HG03196 (cell line): ENCODE results near the gene VASN.
"Not testable (repeated sequence)": the region's sequence is repeated elsewhere in the genome, so short reads cannot be mapped to it uniquely, and the experiment has no call there.

Experiments used
- ATAC-seq: cut with Tn5 transposase; IDR thresholded peaks from one replicate; pipeline ENCODE4 v1.9.1; 2021; ENCODE audit not compliant: unreplicated experiment

VASN gene

DNA sequence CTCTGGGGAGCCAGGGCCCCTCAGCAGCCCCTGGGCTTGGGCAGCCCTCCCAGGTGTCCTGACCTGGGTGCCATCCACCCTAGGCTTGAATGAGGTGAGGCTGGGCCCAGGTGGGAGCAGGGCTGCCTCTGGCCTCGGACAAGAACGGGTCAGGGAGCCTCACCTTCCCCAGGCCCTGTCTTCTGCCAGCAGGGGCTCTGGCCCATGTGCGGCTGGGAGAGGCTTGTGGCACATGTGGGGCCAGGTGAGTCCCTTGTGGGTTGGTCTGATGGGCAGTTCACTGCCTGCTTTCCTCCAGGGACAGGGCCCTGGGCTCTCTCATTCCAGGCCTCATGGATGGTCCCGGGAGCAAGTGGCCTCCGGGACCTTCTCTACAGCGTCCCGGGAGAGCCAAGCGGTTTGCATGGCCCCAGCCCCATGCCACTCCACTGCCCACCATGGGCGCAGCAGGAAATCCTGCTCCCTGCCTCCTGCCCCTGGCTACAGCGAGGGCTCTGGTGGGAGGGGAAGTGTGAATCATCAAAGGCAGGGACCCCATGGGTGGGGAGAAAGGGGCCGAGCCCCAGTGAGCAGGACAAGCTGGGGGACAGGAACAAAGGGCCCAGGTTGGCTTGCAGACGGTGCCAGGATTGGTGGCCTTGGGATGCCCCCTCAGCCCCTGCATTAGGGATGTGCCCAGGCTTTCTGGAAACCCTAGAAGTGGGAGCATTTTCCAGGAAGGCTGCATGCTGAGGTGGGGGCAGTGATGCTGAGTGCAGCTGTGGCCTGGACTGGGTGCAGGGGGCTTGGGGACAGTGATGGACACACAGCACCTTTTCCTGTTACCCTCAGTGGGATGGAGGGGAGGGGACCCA is 12.2 kb downstream of the VASN start:
- no peak for ATAC-seq

DNA sequence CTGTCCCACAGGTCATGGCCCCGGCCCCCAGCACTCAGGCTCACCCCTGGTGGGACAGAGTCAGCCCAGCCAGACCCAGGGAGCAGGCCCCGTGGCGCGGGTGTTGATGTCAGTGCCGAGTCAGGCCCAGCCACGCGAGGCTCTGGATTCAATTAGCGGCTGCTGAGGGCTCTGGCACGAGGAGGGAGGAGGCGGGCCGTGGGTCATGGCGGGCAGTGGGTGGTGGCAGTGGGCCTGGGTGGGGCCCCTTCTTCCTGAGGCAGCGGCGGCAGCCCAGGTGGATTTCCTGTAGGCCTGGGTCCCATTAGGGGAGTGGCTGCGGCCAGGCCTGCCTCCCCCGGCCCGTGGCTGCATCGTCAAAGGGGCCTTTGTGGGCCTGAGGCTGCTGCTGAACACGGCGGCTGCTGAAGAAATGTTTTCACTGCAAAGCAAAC is 12.9 kb downstream of the VASN start:
- ATAC-seq = no peak

DNA sequence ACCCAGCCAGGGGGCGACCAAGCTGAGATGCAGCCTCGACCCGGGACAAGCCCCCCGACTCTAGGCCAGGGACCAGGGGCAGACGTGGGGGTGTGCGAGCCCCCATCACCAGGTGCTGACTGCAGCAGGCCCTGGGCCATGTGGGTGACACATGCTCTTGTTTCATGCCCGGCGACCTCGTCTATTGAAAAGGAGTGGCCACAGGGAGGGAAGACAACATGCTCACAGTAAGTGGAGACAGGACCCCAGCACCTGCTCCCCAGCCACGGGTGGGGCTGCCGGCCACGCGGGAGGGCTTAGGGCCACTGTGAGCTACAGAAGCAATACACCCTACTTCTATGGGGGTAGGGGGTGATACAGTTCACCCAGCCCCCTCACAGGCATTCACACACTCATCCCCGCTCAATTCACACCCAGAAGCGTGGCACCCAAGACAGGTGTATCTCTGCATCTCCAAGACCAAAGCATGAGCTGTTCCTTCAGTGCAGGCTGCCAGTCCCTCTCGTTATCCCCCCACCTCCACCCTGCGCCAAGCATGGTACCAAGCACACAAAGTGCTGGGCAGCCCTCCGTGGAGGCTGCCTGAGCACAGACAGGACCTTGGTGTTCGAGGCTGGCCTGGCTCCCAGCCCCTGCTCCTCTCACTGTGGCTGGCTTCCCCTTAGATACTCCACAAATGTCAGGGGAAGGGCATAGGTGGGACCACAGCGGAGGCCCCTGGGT is 13.6 kb downstream of the VASN start:
- no peak for ATAC-seq

DNA sequence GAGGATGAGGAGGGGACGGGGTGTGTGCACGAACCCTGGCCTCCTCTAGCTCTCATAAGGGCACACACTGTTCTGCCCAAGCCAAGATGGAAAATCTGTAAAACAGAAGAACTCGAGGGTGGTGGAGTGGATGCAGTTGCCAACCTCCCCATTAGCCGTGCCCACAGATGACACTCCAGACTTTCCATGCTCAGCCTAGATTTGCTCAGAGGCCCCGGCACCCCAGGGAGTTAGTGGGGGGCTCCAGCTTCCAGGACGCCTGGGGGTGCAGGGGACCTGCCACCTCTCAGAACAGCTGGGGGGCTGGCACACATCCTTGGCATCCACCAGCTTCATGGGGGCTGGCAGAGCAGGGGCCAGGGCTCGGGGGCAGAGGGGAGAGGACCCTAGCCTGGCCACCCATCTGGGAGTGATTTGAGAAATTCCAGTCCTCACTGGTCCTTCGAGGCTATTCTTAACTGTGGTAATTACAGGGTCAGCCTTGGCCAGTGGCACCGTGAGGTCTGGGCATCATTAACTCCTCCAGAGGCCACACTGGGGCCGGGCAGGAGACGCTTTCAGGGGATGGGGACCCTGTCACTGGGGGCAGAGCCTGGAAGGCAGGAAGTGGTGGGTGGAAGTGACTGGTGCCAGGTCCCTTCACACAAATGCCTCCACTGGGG is 14.3 kb downstream of the VASN start:
- no peak for ATAC-seq

DNA sequence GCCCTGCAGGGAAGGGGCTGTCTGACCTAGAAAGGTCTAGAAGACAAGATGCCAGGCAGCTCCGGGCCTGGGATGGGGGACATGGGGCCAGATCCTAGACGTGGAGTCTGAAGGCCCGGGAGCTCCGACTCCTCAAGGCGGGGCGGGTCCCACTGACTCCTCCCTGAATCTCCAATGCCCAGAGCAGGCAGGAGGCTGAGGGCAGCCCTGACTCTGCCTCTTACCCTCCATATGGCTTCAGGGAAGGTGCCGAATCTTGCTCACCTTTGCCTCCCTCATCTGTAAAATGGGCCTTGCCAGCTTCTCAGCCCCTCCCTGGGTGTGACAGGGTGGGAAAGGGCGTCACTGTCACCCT is 14.8 kb downstream of the VASN start:
- ATAC-seq = no peak

DNA sequence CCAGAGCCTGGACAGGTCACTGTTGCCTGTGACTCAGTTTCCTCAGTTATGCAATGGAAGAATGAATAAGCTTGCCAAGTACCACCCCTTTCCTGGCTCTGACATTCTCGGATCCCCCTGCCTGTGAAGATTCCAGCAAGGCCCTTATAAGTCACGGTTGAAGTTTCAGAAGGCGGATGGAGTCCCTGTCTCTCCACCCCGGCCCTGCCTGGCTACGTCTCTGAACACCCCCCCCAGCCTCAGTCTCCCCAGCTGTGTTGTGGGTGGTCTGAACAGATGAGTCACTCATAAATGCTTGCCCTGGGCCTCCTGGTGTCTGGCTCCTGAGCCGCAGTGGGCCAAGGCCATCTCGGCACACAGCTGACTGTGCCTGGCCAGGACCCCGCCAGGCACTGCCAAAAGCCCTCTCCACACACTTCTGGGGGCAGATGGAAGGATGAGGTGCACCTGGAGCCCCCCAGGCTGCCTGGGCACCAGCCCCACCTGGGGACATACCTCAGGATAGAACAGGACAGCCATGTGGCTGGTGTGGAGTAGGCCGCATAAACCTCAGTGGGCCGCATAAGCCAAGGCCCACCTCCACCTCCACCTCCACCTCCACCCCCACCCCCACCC is 15.4 kb downstream of the VASN start:
- no peak for ATAC-seq

DNA sequence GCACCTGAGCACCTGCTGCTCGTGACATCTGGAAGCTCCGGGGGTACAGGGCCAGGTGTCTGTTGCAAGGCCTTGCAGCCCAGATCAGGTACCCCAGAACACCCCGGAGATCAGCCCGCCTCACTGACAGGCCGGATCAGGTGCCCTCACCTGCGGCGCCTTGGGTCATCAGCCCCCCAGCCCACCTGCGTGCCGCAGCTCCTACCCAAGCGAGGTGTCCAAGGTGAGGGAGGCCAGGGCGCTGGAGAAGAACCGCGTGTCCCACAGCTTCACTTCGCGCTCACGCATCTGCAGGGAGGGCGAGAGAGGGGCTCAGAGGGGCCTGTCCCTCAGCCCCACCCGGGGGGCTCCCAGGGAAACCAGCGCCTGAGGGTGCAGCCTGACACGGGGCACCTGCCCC is 16.1 kb downstream of the VASN start:
- ATAC-seq = no peak

DNA sequence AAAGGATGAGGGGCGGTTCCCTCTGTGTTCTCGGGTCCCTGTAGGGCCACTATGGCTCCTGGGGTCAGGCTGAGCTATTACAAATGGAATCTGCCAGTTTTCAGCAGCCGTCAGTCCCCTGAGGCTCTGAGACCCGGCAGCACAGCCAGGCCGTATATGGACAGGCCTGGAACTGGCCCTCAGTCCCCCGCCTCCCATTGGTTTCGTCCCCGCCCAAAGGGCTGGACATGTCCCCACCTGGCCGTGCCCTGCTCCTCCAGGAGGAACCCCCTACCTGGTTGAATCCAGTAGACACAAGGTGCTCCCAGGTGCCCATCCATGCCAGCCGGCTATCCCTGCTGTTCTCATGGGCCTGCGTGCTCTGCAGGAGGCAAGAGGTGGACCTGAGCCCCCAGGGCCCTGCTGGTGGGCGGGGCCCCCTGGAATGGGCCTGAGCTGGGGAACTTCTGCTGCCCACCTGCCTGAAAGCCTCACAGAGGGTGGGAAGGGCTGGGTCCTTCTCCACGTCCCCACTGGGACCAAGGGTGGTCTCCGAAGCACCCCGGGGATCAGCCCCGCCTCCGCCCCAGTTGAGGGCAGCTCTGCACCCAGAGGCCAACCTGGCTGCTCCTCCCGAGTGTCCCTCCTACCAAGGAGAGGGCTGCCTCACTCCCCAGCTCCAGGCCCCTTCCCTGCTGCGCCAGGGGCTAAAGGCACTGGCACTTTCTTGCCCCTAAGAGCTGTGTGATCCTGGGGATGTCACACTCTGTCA is 16.8 kb downstream of the VASN start:
- ATAC-seq = no peak

DNA sequence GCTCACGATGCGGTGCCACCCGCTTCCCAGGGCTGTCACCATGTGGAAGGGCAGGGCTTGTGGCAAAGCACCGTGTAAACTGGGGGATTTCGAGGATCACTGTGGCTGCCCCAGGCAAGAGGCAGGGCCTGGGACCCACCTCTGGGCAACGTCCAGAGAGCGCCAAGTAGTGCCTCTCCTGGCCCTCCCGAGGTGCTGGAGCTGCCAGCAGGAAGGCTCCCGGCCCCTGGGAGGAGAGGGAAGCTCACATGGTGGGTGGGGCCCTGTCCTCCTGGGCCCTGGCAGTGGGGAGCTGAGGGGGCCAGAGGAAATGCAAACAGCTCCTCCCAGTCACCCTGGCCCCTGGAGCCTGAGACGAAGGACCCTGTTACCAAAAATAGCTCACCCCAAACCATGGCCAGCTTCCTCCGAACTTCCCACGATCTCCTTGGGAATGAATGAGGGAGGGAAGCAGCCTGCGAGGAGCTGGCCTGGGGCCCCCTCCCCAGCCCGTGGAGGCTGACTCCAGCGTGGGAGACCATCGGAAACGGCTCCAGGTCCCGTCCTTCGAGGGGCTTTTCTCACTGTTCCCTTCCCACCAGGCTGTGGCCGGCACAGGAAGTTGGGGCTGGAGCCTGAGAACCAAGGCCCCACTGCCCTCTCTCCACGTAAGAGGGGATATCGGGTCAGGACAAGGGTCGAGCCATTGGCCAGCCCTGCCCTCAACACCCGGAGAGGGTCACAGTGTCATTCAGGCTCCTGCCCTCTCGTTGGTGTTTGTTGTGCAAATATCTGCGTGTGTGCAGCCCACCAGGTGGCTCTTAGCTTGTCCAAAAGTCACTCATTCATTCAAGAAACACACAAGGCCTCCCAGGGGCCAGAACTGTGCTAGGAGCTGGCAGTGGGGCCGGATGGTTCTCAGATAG is 17.7 kb downstream of the VASN start:
- ATAC-seq = no peak

DNA sequence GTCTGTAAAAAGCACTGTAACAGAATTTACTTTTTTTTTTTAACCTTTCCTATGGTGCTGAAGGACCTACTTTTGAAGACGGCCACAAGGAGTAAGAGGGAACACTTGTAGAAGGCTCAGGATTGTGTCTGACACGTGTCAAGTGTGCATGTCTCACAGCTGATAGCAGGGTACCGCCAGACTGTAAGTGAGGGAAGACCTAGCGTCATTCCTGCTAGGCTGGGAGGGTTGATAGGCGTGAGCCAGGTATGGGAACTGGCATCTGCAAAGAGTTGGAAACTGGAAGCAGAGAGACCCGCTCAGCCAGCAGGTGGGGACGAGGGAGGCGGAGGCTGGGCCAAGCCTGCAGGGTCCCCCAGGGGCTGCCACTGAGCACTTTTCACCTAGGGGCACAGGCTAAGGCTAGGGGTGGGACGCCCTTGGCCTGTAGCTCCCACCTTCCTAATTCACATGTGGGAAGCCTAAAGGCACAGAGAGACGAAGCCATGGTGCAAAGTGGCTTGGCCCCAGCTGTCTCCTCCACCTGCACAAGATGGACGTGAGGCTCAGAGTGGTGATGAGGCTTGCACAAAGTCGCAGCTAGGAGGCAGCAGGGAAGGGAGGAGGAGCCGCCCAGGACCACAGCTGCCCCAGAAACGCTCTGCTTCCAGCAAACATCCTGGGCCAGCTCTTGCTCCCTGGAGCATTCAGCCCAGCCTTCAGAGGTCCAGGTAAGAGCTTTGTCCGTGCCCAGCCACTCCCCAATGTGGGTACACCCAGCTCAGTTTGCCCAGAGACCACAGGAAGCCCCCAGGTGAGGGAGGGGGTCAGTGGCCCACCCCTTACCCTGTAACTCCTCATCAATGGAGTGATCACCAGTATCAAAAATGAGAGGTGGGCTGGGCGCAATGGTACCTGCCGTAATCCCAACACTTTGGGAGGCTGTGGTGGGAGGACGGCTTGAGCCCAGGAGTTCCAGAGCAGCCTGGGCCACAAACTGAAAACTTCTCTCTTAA is 18.9 kb downstream of the VASN start:
- ATAC-seq = no peak

DNA sequence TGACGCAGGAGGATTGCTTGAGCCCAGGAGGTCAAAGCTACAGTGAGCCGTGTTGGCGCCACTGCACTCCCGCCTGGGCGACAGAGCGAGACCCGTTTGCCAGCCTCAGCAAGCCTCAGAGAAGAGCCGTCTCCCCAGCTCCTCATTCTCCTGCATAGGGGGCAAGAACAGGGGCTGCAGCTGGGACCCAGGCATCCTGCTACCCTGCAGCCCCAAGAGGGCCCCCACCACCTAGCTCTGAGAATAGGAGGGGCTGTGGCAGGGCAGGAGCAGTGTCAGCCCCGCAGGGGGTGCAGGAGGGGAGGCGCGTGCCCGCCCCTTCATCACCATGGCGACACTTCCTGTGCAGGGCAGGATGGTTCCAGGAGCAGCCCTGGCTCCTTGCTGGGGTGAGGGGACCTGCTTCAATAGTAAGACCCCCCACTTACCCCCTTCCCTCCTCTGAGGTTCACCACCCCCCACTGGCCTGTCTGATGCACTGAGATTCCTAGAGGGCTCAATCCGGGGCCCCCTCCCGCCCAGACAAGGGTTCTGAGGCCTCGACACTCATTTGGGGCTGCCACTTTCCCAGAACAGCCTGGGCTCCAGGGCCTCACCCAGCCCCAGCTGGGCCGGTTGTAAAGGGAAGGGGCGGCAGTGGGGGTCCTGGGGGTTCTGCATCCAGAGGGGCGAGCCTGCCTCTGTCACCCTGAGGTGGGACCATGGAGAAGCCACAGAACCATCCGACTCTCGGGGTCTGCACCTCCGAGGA is 20.2 kb downstream of the VASN start:
- no peak for ATAC-seq

DNA sequence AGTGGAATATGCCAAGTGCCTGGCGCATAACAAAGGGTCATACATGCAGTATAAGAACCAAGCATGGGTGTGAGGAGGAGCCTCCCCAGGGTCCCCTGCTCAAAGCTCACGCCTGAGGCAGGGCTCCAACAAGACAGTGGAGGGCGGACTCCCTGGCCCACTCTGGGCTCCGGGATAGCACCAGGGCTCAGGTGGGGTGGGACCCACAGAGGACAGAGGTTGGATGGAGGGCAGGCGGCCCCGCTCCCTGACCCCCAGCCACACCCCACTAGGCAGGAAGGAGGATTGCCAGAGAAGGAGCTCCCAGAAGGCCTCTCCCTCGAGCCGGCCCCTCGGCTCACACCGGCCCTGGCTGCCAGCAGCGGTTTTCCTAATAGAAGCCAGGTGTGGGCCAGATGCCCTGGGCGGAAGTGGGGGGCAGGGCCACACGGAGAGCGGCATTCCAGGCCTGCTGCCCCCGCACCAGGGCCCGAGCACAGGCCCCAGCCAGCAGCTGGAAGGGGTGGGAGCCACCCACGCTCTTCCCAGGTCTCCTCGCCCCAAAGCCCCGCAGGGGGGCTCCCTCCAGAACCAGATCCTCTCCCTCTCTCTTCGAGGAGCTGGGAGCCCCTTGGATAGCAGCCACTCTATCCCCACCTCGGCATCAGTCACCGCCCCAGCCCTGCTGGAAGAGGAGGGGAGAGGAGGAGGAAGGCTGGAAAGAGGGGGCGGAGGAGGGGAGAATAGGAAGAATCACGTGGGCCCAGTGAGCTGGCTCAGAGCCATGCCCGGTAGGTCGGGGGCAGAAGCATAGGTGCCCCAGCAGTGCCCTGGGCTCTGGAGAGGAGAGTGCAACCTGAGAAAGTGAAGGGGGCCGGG is 21.0 kb downstream of the VASN start:
- ATAC-seq = no peak

DNA sequence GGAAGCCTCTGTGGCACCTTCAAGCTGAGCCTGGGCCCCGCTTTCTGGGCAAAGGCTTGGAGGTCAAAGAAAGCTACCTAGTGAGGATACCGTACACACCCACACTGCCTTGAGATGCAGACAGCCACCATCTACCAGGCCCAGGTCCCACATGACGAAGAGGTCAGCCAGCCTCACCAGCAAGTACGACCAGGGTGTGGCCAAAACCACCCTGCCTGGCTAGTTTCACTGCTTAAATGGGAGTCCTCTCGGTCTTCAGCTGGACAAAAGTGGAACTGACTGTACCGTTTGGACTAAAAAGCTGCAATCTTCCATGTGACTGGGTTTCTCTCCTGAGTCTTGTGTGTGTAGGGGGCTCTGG is 21.6 kb downstream of the VASN start:
- ATAC-seq = no peak

DNA sequence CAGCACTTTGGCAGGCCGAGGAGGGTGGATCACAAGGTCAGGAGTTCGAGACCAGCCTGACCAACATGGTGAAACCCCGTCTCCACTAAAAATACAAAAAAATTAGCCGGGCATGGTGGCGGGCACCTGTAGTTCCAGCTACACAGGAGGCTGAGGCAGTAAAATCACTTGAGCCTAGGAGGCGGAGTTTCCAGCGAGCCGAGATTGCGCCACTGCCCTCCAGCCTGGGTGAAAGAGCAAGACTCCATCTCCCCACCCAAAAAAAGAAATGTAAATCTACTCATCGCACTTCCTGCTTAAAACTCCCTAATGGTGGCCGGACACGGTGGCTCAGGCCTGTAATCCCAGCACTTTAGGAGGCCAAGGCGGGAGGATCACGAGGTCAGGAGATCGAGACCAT is 22.2 kb downstream of the VASN start:
- not testable (repeated sequence) for ATAC-seq

DNA sequence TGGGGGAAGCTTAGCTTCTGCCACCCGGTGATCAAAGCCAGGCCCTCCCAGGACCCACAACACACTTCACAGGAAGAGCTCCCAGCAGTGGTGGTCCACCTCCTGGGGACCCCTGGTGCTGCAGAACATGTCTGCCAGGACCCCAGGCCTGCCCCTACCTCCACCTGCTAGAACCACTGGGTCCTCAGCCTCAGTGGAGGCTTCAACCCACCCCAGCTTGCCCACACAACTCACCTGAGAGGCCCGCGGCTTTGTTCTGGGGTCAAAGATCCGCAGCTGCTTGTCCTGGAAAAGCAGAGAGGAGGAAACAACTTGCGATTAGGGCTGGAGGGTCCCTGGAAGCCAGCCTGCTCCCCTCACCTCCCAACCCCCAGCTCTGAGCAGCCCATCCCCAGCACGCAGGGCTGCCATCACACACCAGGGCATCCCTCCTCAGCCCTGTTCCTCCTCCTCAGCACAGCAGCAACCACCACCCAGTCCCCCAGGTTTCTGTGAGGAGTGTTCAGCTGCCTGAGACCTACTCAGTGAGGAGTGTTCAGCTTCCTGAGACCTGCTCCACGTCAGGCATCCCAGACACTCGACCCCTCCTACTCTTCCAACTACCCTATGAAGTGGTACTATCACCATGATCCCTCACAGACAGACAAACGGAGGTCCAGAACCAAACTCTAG is 23.5 kb downstream of the VASN start:
- ATAC-seq = no peak

DNA sequence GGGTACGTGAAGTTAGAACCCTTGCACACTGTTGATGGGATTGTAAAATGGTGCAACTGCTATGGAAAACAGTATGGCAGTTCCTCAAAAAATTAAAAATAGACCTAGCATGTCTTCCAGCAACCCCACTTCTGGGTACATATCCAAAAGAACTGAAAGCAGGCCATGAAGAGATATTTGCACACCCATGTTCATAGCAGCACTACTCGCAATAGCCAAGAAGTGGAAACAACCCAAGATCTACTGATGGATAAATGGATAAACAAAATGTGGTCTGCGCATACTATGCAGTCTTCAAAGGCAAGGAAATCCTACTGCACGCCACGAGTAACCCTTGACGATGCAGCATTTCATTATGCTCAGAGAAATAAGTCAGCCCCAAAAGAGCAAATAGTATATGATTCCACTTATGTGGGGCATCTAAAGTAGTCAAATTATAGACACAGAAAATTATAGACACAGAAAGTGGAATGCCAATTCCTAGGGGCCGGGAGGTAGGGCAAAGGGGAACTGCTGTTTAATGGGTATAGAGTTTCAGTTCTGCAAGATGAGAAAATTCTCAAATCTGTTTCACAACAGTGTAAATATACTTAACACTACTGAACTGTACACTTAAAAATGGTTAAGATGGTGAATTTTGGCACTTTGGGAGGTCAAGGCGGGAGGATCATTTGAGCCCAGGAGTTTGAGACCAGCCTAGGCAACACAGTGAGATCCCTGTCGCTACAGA is 27.5 kb downstream of the VASN start:
- ATAC-seq = no peak
